Stimulated activated CD8-positive, alpha-beta memory T cell treated with anti-CD3 and anti-CD28 coated beads, Interleukin-7, amount 100 ng/mL, for 24 hours (primary cell): ENCODE data around the gene PTGS1.
"Not testable (repeated sequence)": the region's sequence is repeated elsewhere in the genome, so short reads cannot be mapped to it uniquely, and the experiment has no call there.

Source experiments
- DNase-seq: peaks from one replicate; pipeline ENCODE4 v3.0.0-alpha.2; 2020; ENCODE audit warnings: low read depth

The PTGS1 gene

DNA sequence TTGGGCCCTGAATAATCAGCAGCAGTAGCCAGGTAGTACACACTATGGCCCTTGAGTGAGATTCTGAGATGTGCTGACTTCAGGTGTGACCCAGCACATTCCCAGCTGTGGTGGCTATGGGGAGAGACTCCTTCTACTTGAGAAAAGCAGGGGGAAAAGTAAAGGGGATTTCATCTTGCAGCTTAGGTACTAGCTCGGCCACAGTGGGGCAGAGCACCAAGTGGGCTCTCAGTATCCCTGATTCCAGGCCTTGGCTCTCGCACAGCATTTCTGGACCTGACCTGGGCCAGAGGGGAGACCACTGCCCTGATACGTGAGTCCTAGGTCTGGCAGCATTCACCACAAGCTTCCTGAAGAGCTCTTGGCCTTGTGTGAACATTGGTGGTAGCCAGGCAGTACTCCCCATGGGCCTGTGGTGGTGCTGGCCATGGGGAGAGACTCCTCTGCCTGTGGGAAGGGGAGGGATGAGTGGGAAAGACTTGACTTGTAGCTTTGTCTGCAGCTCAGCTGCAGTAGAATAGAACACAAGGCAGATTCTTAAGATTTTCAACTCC is 27.6 kb downstream of the PTGS1 start:
- DNase-seq: no peak

DNA sequence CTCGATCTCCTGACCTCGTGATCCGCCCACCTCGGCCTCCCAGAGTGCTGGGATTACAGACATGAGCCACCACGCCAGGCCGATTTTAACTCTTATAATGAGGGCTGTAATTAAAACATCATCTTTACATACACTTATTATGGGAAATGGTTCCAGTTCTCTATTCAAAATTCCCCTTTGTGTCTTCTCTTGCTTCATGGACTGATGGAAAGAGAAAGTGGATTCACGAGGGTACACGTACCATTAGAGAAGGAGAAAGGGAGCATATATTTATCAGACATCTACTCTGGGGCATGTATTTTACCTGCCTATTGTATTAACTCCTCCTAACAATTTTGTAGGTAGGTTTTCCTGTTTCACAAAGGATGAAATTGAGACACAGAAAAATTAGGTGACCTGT is 31.1 kb downstream of the PTGS1 start:
- no peak for DNase-seq

DNA sequence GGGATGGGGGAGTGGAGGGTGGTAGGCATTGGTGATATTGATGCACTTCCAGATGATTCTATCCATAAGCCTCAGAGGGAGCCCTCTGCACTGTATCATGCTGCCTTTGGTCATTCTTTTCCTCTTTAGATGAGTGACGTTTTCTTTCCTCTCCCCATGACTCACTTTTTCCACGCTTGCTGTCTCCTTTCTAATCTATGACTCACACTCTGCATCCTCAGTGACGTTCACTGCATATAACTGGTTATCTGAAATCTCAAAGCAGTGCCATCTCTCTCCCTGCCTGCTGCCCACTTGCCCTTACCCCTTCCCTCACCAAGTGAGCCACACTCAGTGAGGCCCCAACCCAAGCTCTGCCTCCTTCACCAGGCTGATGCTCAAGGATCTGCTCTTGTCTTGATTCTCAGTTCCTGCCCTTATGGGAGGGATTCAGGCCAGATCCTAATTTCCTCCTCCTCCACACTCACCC is 31.6 kb downstream of the PTGS1 start:
- DNase-seq: no peak

DNA sequence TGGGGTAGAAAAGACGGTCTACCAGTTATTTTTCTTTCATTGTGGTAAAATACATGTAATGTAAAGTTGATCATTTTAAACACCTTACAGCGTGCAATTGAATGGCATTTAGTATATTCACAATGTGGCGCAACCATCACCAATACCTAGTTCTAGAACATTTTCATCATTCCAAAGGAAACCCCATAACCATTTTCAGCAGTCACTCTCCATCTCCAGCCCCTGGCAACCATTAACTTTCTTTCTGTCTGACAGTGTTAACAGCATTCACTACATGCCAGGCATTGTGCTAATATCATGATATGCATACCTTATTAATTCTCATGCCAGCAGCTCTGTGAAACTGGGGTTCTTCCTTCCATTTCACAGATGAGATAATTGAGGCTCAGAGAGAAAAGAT is 32.0 kb downstream of the PTGS1 start:
- no peak for DNase-seq

DNA sequence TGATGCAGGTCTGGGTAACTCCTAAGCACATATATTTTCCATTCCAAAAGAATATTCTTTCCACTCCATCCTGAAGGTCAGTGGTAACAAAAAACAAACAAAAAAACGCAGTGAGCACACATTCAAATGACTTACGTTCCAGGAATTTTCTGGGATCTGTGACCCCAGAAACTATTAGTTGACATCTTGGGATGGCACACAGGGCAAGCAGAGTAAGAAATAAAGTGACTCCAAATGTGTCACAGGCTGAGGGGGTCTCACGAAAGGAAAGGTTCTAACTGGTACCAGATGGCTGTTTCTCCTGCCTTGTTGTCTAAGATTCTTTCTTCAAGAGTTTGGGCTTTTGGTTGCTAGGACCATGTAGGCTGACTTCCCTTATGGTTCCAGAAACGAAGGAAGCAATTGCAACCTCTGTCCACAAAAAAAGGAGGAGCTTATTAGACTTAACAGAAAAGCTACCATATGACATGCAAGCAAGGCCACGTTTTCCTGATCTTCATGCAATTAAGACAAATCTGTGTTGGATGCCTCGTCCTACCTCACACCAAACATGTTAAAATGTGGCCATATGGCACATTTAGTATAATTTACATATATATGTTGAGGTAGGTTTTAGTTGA is 32.7 kb downstream of the PTGS1 start:
- DNase-seq: no peak

DNA sequence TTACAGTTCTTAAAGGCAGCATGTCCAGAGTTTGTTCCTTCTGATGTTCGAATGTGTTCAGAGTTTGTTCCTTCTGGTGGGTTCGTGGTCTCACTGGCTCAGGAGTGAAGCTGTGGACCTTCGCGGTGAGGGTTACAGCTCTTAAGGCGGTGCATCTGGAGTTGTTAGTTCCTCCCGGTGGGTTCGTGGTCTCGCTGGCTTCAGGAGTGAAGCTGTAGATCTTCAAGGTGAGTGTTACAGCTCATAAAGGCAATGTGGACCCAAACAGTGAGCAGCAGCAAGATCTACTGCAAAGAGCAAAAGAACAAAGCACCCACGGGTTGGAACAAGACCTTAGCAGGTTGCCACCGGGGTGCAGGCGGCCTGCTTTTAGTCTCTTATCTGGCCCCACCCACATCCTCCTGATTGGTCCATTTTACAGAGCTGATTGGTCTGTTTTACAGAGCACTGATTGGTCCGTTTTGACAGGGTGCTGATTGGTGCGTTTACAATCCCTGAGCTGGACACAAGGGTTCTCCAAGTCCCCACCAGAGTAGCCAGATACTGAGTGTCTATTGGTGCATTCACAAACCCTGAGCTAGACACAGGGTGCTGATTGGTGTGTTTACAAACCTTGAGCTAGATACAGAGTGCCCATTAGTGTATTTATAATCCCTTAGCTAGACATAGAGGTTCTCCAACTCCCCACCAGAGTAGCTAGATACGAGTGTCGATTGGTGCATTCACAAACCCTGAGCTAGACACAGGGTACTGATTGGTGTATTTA is 34.7 kb downstream of the PTGS1 start:
- not testable (repeated sequence) for DNase-seq

DNA sequence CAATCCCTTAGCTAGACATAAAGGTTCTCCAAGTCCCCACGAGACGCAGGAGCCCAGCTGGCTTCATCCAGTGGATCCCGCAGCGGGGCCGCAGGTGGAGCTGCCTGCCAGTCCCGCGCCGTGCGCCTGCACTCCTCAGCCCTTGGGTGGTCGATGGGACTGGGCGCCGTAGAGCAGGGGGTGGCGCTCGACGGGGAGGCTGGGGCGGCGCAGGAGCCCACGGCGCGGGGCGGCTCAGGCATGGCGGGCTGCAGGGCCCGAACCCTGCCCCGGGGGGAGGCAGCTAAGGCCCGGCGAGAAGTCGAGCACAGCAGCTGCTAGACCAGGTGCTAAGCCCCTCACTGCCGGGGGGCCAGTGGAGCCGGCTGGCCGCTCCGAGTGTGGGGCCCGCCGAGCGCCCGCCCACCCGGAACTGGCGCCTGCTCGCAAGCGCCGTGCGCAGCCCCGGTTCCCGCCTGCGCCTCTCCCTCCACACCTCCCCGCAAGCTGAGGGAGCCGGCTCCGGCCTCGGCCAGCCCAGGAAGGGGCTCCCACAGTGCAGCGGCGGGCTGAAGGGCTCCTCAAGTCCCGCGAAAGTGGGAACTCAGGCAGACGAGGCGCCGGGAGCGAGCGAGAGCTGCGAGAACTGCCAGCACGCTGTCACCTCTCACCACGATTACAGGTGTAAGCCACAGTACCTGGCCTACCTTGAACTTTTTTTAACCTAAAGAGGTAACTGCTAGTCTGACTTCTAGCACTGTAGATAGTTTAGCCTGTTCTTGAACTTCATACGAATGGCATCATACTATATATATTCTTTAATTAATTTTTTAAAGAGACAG is 35.5 kb downstream of the PTGS1 start:
- DNase-seq: no peak

DNA sequence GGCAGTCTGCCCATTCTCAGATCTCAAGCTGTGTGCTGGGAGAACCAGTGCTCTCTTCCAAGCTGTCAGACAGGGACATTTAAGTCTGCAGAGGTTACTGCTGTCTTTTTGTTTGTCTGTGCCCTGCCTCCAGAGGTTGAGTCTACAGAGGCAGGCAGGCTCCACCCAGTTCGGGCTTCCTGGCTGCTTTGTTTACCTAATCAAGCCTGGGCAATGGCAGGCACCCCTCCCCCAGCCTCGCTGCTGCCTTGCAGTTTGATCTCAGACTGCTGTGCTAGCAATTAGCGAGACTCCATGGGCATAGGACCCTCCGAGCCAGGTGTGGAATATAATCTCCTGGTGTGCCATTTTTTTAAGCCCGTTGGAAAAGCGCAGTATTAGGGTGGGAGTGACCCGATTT is 43.3 kb downstream of the PTGS1 start:
- not testable (repeated sequence) for DNase-seq

DNA sequence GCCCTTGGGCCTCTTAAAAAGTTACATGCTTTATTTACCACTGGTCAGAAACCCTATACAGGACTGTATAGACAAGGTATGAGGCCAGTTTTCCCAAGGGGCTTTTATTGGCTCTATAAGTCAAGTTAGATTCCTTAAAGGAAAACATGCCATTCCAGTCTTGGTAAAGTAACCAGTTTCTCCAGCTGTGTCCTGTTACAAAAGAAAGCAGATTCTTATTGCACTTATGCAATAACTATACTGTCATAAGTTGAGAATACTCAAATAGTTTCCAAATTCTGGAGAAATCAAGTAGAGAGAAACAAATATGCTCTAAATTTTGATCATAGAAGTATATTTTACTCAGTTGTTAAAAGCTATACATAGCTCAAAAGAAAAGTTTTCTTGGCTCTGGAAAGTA is 47.2 kb downstream of the PTGS1 start:
- DNase-seq: no peak

DNA sequence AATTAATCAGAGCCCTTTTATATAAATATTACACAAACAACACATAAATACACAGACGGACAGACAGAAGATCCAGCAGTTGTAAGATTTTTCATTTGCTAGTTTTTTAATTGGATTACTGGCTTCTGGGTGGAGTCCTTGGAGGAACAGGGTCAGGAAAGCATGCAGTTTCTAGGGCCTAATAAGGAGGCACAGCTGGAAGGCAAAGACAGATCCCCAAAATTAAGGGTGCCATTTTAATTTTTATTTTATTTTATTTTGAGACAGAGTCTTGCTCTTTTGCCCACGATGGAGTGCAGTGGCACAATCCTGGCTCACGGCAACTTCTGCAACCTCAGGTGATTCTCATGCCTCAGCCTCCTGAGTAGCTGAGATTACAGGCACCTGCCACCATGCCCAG is 49.5 kb downstream of the PTGS1 start:
- no peak for DNase-seq

DNA sequence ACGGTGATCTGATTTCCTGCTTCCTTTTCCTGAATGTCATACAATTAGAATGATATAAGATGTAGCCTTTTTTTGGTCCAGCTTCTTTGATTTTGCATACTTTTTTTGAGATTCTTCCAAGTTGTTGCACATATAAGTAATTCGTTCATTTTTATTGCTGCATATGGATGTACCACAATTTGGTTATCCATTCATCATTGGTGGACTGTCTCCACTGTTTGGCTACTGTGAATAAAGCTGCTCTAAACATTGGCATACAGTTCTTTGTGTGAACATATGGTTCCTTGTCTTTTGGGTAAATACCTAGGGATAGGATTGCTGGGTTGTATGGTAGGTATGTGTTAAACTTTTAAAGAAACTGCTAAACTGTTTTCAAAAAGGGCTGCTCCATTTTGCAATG is 54.3 kb downstream of the PTGS1 start:
- no peak for DNase-seq

DNA sequence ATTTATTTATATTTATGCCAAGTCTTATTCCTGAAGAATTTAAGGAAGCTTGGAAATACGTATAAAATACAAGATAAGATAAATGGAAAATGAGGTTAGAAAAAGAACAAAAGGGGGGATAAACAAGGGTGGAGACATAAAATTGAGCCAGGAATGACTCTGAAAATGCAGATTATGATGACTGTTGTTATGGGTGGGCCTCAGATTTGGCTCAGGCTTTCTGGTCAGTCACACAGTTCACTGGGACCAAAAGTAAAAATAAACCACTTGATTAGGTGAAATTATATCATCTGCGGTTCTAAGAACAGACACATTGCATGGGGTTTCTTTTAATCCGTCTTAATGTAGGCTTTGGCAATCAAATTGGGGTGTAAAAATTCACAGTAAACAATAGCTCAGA is 55.9 kb downstream of the PTGS1 start:
- no peak for DNase-seq

DNA sequence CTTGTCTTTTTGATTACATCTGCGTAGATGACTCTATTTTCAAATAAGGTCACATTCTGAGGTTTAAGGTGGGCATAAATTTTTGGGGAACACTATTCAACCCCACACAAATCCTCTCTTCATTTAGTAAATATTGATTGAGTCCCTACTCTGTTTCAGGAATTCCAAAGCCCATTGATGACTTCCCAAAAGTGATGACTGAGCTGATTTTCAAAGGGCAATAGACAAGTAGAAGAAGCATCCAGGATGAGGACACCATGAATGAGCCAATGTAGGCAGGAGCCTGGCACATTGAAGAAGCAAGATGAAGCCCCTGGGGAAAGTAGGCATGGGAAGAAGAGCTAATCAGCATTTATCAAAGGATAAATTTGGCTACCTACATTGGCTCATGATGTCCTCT is 71.7 kb downstream of the PTGS1 start:
- no peak for DNase-seq

DNA sequence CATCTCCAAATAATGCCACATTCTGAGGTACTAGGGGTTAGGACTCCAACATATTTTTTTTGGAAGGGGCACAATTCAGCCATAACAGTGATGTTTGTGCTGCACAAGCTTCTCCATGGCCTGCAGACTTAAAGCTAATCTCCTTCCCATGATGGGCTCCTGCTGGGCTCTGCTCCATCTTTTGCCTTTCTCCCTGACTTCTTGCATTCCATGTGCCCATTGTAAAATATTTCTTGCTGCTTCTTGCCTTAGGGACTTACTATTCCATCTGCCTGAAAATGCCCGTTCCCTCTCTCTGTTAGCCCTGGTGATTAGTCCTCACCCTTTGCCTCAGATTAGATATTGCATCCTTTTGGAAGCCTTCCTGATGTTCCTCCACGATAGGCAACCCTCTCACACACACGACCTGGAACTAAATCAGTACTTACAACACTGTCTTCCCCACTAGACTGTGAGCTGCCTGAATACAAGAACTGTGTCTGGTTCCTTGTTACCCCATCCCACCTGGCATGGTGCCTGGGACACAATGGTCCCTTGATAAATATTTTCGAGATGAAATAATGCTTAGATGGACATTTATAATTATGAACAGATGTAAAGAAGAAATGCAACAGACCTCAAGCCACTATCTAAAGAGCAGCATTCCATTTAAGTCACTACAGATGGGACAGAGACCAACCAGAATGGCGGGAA is 73.4 kb downstream of the PTGS1 start:
- no peak for DNase-seq
